CD4-positive, CD25-positive, alpha-beta regulatory T cell (primary cell): ENCODE results near the gene DDX10. TPM values are rescaled to one million over a fixed set of nuclear protein-coding genes. Genes with fewer than 3 reads are reported as not detected.

Experiments
- ATAC-seq, 2 donors: fragments of 150-1000 bp; cut with Tn5 transposase; one replicate each; pipeline ENCODE4 v1.10.0; 2021; ENCODE audit warnings: low read depth in 2 of 2, moderate number of reproducible peaks in 2 of 2, moderate library complexity in 1 of 2
- DNase-seq, 3 donors: peaks; one replicate each; pipeline versions ENCODE4 v3.0.0 to v3.0.0-alpha.2; 2012 to 2022; ENCODE audit warnings: mixed read lengths in 1 of 3
- H3K27ac ChIP-seq: one replicate; pipeline ENCODE4 v1.7.0; 2013; ENCODE audit warnings: mild to moderate bottlenecking, low read length; ENCODE audit not compliant: insufficient read depth, poor library complexity, severe bottlenecking
- H3K27me3 ChIP-seq: one replicate; pipeline ENCODE4 v1.7.0; 2013; ENCODE audit warnings: low read length; ENCODE audit not compliant: control insufficient read depth, insufficient read depth
- H3K36me3 ChIP-seq: one replicate; pipeline ENCODE4 v1.7.0; 2013; ENCODE audit warnings: mild to moderate bottlenecking, low read length, moderate library complexity; ENCODE audit not compliant: control insufficient read depth, insufficient read depth
- H3K4me1 ChIP-seq: 2 replicates; pipeline ENCODE4 v1.7.0; 2013; ENCODE audit warnings: mild to moderate bottlenecking, low read length; ENCODE audit not compliant: insufficient read depth, control insufficient read depth, poor library complexity, severe bottlenecking
- H3K4me3 ChIP-seq: one replicate; pipeline ENCODE4 v1.7.0; 2013; ENCODE audit warnings: low read depth, mild to moderate bottlenecking, low read length, moderate library complexity
- H3K9me3 ChIP-seq, 2 experiments: 1 replicate in 1 of 2; 2 replicates in 1 of 2; pipeline ENCODE4 v1.7.0; 2013; ENCODE audit warnings: low read length in 2 of 2, mild to moderate bottlenecking in 1 of 2, moderate library complexity in 1 of 2; ENCODE audit not compliant: control insufficient read depth in 2 of 2
- H3K27ac Mint-ChIP-seq, 3 donors: one replicate each; pipeline ENCODE4 v1.8.0; 2020 to 2022; ENCODE audit warnings: mild to moderate bottlenecking in 3 of 3, mixed read lengths in 3 of 3, moderate library complexity in 2 of 3
- H3K27me3 Mint-ChIP-seq: one replicate; pipeline ENCODE4 v1.8.0; 2022; ENCODE audit warnings: mild to moderate bottlenecking, mixed read lengths
- H3K36me3 Mint-ChIP-seq: one replicate; pipeline ENCODE4 v1.8.0; 2020; ENCODE audit warnings: mixed read lengths
- H3K4me1 Mint-ChIP-seq, 4 donors: one replicate each; pipeline ENCODE4 v1.8.0; 2020 to 2022; ENCODE audit warnings: mixed read lengths in 4 of 4, mild to moderate bottlenecking in 1 of 4
- H3K4me3 Mint-ChIP-seq, 4 donors: one replicate each; pipeline ENCODE4 v1.8.0; 2020 to 2022; ENCODE audit warnings: mild to moderate bottlenecking in 4 of 4, mixed read lengths in 4 of 4, moderate library complexity in 3 of 4
- H3K9me3 Mint-ChIP-seq, 7 donors: one replicate each; pipeline ENCODE4 v1.8.0; 2020 to 2022; ENCODE audit warnings: mixed read lengths in 7 of 7, mild to moderate bottlenecking in 3 of 7, moderate library complexity in 2 of 7
- polyA plus RNA-seq, 4 donors: library from polyadenylated mRNA; unstranded; fragments of 300-500 nt; fragmentation: Illumina TruSeq; gene quantifications; one replicate each; pipeline ENCODE4 v1.2.3, GENCODE V29; 2021
- total RNA-seq: library from RNA; stranded (reverse); gene quantifications from one replicate; pipeline ENCODE4 v1.2.3, GENCODE V29; 2022

DDX10 gene
- total and polyA plus RNA-seq, 5 donors from 2014 or later = 10.5 to 23.3 (median 14.0) TPM

DNA sequence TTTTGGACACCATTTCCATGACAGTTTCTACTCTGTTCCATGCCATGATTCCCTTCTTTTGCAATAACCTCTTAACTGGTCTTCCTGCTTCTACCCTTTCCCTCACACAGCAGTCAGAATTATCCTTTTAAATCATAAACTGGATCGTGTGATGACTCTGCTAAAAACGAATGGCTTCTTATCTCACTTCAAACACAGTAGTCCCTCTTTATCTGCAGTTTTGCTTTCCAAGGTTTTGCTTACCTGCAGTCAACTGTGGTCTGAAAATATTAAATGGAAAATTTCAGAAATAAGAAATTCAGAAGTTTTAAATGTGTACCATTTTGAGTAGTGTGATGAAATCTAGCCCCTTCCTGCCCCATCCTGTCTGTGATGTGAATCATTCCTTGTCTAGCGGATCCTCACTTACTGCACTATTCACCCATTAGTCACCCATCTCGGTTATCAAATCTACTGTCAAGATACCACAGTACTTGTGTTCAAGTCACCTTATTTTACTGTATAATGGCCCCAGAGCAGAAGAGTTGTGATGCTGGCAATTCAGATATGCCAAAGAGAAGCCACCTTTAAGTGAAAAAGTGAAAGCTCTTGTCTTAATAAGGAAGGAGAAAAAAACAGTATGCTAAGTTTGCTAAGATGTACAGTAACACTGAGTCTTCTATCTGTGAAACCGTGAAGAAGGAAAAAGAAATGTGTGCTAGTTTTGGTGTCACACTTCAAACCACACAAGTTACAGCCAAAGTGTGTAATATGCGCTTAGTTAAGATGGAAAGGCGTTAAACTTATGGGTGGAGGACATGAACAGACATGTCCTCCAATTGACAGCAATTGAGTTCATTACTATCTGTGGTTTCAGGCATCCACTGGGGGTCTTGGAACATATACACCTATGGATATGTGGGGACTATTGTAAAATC lies 283.0 kb downstream of the DDX10 start:
- no peaks in the 10 kb centered on the region for H3K27me3 Mint-ChIP-seq
- Histone ChIP-seq H3K36me3 (peaks cover 3% of the 10 kb centered on the region), H3K4me1 (no peaks in the 10 kb centered on the region), H3K9me3 (no peaks in the 10 kb centered on the region), H3K27ac (no peak overlapping the region), H3K27me3 (no peaks in the 10 kb centered on the region), H3K4me3 (no peak overlapping the region)
- no peaks in the 10 kb centered on the region for H3K4me1 Mint-ChIP-seq
- DNase-seq (no peak), ATAC-seq (no peak)
- peaks cover 24% of the 10 kb centered on the region for H3K36me3 Mint-ChIP-seq
- H3K27ac Mint-ChIP-seq = no peak overlapping the region
- no peak overlapping the region for H3K4me3 Mint-ChIP-seq
- H3K9me3 Mint-ChIP-seq = peaks cover 0 to 10% (median 7%) of the 10 kb centered on the region in 7 donors

DNA sequence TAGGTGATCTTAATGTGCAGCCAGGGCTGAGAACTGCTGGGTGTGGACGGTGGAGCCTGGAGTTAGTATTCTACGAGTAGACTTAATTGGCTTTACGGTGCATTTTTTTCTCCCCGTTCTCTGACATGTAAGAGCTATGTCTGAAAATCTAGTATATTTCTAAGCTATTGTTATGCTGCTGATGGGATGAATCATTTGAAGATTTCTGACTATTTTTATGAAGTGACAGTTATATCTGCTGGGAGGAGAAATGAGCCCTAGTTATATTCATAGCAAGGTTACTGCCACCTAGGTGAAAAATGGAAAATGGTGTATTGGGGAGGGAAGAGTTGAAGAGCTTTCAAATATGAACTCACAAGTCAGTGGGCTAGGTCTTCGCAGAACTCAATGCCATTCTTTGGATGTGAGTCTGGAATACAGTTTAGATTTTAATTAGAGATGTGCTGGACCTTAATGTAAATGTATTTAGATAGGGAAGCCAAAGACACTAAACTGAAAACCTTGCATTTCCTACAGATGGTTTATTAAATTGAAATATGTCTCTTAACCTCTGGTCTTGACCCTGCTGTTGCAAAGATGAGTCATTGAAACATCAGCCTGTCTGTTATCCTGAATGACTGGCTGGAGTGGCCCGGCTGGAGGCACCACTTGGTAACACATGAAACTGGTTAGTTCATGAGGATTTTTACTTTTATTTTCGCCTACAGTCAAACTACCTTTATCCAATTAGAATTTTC lies 293.7 kb downstream of the DDX10 start:
- ATAC-seq (no peak), DNase-seq (peak in 1 of 3 donors; percentile 26)
- H3K4me3 Mint-ChIP-seq = no peak overlapping the region
- peaks cover 0 to 3% (median 0%) of the 10 kb centered on the region in 7 donors for H3K9me3 Mint-ChIP-seq
- no peaks in the 10 kb centered on the region for H3K9me3 ChIP-seq
- no peaks in the 10 kb centered on the region for H3K27me3 Mint-ChIP-seq
- H3K36me3 Mint-ChIP-seq = no peaks in the 10 kb centered on the region
- H3K4me3 ChIP-seq = no peak overlapping the region
- no peaks in the 10 kb centered on the region for H3K27me3 ChIP-seq
- no peaks in the 10 kb centered on the region for H3K4me1 ChIP-seq
- no peaks in the 10 kb centered on the region for H3K4me1 Mint-ChIP-seq
- no peak overlapping the region for H3K27ac ChIP-seq
- no peak overlapping the region for H3K27ac Mint-ChIP-seq
- H3K36me3 ChIP-seq = no peaks in the 10 kb centered on the region

DNA sequence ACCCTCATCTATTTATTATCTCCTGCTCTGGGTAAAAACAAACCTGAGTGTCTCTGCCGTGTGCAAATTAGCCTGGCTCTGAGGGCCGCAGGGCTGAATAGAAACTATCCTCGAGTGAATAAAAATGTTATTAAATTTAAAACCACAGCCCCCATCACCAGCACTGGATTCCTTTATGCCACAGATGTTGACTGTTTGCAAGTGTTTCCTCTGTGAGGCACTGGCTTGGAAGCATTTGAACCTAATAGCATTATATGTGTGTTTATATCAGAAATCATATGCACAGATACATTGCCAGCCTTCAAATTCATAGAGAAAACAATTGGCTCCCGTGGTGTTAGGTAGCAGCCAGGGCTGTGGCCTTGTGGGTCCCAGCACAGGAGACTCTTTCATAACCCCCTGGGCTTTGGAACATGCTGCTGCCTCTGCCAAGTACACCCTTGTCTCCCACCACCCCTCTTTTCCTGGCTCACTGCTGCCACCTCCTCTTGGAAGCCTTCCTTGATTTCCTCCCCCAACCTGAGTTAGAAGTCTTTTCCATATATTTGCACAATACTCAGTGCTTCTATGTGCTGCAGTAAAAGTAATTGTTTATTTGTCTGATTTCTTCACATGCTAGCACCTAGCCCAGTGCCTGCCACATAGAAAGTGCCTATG lies 294.4 kb downstream of the DDX10 start:
- H3K27me3 Mint-ChIP-seq = no peaks in the 10 kb centered on the region
- no peak overlapping the region for H3K4me3 Mint-ChIP-seq
- H3K9me3 Mint-ChIP-seq = peaks cover 0 to 2% (median 0%) of the 10 kb centered on the region in 7 donors
- Histone ChIP-seq H3K9me3 (no peaks in the 10 kb centered on the region), H3K36me3 (no peaks in the 10 kb centered on the region), H3K27me3 (no peaks in the 10 kb centered on the region), H3K4me1 (no peaks in the 10 kb centered on the region), H3K4me3 (no peak overlapping the region), H3K27ac (no peak overlapping the region)
- no peaks in the 10 kb centered on the region for H3K36me3 Mint-ChIP-seq
- H3K27ac Mint-ChIP-seq = no peak overlapping the region
- no peak for DNase-seq
- no peak for ATAC-seq
- H3K4me1 Mint-ChIP-seq = no peaks in the 10 kb centered on the region

DNA sequence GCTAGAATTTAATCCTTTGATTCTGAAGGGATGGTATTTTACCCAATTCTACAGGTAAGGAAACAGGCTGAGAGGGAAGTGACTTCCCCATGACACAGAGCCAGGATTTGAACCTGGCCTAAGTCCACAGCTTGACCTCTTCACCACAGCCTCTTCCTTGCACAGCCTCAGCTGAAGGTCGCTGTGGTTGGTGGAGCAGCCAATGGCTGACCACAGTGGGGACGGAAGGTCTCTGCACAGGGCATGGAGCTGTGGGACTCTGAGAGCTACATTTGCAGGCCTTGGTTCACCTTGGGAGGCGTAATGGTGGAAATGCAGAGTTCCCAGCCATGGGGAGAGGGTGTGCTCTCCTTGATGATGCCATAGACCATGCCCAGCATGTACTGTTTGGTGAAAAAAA lies 295.0 kb downstream of the DDX10 start:
- Histone ChIP-seq H3K36me3 (no peaks in the 10 kb centered on the region), H3K27ac (no peak overlapping the region), H3K9me3 (no peaks in the 10 kb centered on the region), H3K4me3 (no peak overlapping the region), H3K27me3 (no peaks in the 10 kb centered on the region), H3K4me1 (no peaks in the 10 kb centered on the region)
- Mint-ChIP-seq H3K4me1 (no peaks in the 10 kb centered on the region), H3K9me3 (peaks cover 0 to 2% (median 0%) of the 10 kb centered on the region in 7 donors), H3K4me3 (no peak overlapping the region), H3K36me3 (no peaks in the 10 kb centered on the region), H3K27ac (no peak overlapping the region), H3K27me3 (no peaks in the 10 kb centered on the region)
- DNase-seq (no peak), ATAC-seq (no peak)

GRCh38 chr11:108960501-108960900 lies 295.6 kb downstream of the DDX10 start:
- no peaks in the 10 kb centered on the region for H3K4me1 Mint-ChIP-seq
- no peak overlapping the region for H3K4me3 ChIP-seq
- H3K36me3 ChIP-seq = no peaks in the 10 kb centered on the region
- DNase-seq (no peak), ATAC-seq (no peak)
- H3K27me3 Mint-ChIP-seq = no peaks in the 10 kb centered on the region
- H3K4me3 Mint-ChIP-seq = no peak overlapping the region
- no peaks in the 10 kb centered on the region for H3K4me1 ChIP-seq
- H3K36me3 Mint-ChIP-seq = no peaks in the 10 kb centered on the region
- no peak overlapping the region for H3K27ac ChIP-seq
- peaks cover 0 to 2% (median 0%) of the 10 kb centered on the region in 7 donors for H3K9me3 Mint-ChIP-seq
- no peaks in the 10 kb centered on the region for H3K9me3 ChIP-seq
- H3K27ac Mint-ChIP-seq = no peak overlapping the region
- no peaks in the 10 kb centered on the region for H3K27me3 ChIP-seq

DNA sequence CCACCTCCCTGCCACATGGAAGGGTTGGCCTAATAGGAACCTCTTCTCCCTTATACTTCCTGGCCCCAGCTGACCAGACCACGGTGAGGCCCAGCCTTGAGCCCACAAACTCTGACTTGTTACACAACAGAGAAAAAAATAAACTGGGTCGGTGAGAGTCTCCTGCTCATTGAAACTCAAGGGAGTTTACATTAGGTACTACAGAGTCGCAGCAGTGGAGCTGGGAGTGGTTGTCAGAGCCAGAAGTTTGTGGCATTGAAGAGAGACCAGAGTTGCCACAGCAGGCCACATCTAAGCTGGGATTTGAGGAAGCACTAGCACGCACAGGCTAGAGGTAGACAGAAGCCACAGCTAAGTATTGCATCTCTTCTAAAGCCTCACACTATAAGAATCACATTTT lies 296.2 kb downstream of the DDX10 start:
- Mint-ChIP-seq H3K36me3 (no peaks in the 10 kb centered on the region), H3K4me3 (no peak overlapping the region), H3K27ac (no peak overlapping the region), H3K4me1 (no peaks in the 10 kb centered on the region), H3K9me3 (peaks cover 0 to 2% (median 0%) of the 10 kb centered on the region in 7 donors), H3K27me3 (no peaks in the 10 kb centered on the region)
- H3K36me3 ChIP-seq = no peaks in the 10 kb centered on the region
- no peaks in the 10 kb centered on the region for H3K9me3 ChIP-seq
- no peak overlapping the region for H3K4me3 ChIP-seq
- no peaks in the 10 kb centered on the region for H3K4me1 ChIP-seq
- H3K27ac ChIP-seq = no peak overlapping the region
- H3K27me3 ChIP-seq = no peaks in the 10 kb centered on the region
- ATAC-seq = no peak
- no peak for DNase-seq

- Histone ChIP-seq H3K9me3 (no peaks in the 10 kb centered on the region), H3K4me3 (no peak overlapping the region), H3K27me3 (no peaks in the 10 kb centered on the region), H3K27ac (no peak overlapping the region), H3K4me1 (no peaks in the 10 kb centered on the region), H3K36me3 (no peaks in the 10 kb centered on the region)
- H3K27ac Mint-ChIP-seq = no peak overlapping the region
- no peaks in the 10 kb centered on the region for H3K4me1 Mint-ChIP-seq
- no peak for DNase-seq
- H3K4me3 Mint-ChIP-seq = no peak overlapping the region
- no peak for ATAC-seq
- peaks cover 0 to 2% (median 0%) of the 10 kb centered on the region in 7 donors for H3K9me3 Mint-ChIP-seq
- H3K27me3 Mint-ChIP-seq = no peaks in the 10 kb centered on the region
- no peaks in the 10 kb centered on the region for H3K36me3 Mint-ChIP-seq
Measured at GRCh38 chr11:108963118-108963517, 298.2 kb downstream of the DDX10 start.
